HEK293T (cell line): Measurements from ENCODE around the gene KCNQ1.

Experiments used
- CTCF ChIA-PET: fragments of 350-600 bp; formaldehyde crosslinking; extraction: SDS; loops from one replicate; lab custom pipeline; 2021; ENCODE audit warnings: antibody characterized with exemption, inconsistent platforms; lab: Yijun Ruan, JAX
- POLR2A ChIA-PET: fragments of 350-600 bp; formaldehyde crosslinking; extraction: SDS; loops from one replicate; lab custom pipeline; 2020; ENCODE audit warnings: antibody characterized with exemption, inconsistent platforms; lab: Yijun Ruan, JAX
- DNase-seq: peaks from one replicate; pipeline ENCODE4 v3.0.0; 2012; ENCODE audit warnings: mixed read lengths; ENCODE audit errors: extremely low spot score
- ARNT ChIP-seq: fragments of 450-650 bp; IDR thresholded peaks from 2 replicates; pipeline ENCODE4 v1.6.1; 2017; ENCODE audit warnings: mild to moderate bottlenecking
- BHLHE40 ChIP-seq: fragments of 450-650 bp; IDR thresholded peaks from 2 replicates; pipeline ENCODE4 v1.6.1; 2016; ENCODE audit warnings: mild to moderate bottlenecking, moderate library complexity, borderline replicate concordance
- CTBP1 ChIP-seq: fragments of 450-650 bp; IDR thresholded peaks from 2 replicates; pipeline ENCODE4 v1.6.1; 2016; ENCODE audit warnings: borderline replicate concordance
- ELF4 ChIP-seq: fragments of 450-650 bp; IDR thresholded peaks from 2 replicates; pipeline ENCODE4 v1.6.1; 2017; ENCODE audit warnings: antibody characterized with exemption
- FOXA1 ChIP-seq: fragments of 450-650 bp; IDR thresholded peaks from 2 replicates; pipeline ENCODE4 v1.6.1; 2016; ENCODE audit warnings: mild to moderate bottlenecking
- FOXK2 ChIP-seq: fragments of 450-650 bp; IDR thresholded peaks from 2 replicates; pipeline ENCODE4 v1.6.1; 2016; ENCODE audit warnings: mild to moderate bottlenecking
- FOXM1 ChIP-seq: fragments of 450-650 bp; IDR thresholded peaks from 2 replicates; pipeline ENCODE4 v1.6.1; 2017; ENCODE audit warnings: mild to moderate bottlenecking, borderline replicate concordance
- HDGF ChIP-seq: fragments of 450-650 bp; IDR thresholded peaks from 2 replicates; pipeline ENCODE4 v1.6.1; 2017; ENCODE audit warnings: antibody characterized with exemption, borderline replicate concordance
- L3MBTL2 ChIP-seq: fragments of 450-650 bp; conservative IDR thresholded peaks from 2 replicates; pipeline ENCODE4 v1.6.1; 2016; ENCODE audit warnings: mild to moderate bottlenecking
- LEF1 ChIP-seq: fragments of 450-650 bp; IDR thresholded peaks from 2 replicates; pipeline ENCODE4 v1.6.1; 2017; ENCODE audit warnings: mild to moderate bottlenecking, borderline replicate concordance
- NFRKB ChIP-seq: fragments of 450-650 bp; IDR thresholded peaks from 2 replicates; pipeline ENCODE4 v1.6.1; 2016; ENCODE audit warnings: mild to moderate bottlenecking, moderate library complexity
- PKNOX1 ChIP-seq: fragments of 450-650 bp; IDR thresholded peaks from 2 replicates; pipeline ENCODE4 v1.6.1; 2016
- SP1 ChIP-seq: fragments of 450-650 bp; IDR thresholded peaks from 2 replicates; pipeline ENCODE4 v1.6.1; 2017
- SUZ12 ChIP-seq: fragments of 450-650 bp; IDR thresholded peaks from 2 replicates; pipeline ENCODE4 v1.6.1; 2016; ENCODE audit warnings: mild to moderate bottlenecking
- TARDBP ChIP-seq: fragments of 450-650 bp; IDR thresholded peaks from 2 replicates; pipeline ENCODE4 v1.6.1; 2016
- ZNF384 ChIP-seq: fragments of 450-650 bp; IDR thresholded peaks from 2 replicates; pipeline ENCODE4 v1.6.1; 2016

The KCNQ1 gene

DNA sequence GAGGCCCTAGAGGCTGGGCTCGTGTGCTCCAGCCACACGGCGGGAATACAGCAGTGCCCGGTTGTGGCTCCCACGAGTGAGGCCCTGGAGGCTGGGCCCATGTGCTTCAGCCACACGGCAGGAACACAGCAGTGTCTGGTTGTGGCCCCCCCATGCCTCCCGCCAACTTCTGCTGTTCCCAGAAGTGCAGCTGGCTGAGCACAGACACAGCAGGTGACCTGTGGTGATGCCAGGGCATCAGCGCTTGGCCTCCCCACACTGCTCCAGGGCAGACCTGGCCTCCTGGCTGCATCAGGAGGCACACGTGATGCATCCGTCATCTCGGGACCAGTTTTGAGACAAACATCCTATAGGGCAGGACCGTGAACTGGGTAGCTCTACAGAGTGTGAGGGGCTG is 144.7 kb downstream of the KCNQ1 start:
- DNase-seq = no peak
- POLR2A ChIA-PET = no interaction called here
- CTCF ChIA-PET = no interaction called here
- TF ChIP-seq L3MBTL2 = no peak
- no peak for TF ChIP-seq SP1
- TF ChIP-seq ARNT = no peak
- TF ChIP-seq ZNF384 = no peak

DNA sequence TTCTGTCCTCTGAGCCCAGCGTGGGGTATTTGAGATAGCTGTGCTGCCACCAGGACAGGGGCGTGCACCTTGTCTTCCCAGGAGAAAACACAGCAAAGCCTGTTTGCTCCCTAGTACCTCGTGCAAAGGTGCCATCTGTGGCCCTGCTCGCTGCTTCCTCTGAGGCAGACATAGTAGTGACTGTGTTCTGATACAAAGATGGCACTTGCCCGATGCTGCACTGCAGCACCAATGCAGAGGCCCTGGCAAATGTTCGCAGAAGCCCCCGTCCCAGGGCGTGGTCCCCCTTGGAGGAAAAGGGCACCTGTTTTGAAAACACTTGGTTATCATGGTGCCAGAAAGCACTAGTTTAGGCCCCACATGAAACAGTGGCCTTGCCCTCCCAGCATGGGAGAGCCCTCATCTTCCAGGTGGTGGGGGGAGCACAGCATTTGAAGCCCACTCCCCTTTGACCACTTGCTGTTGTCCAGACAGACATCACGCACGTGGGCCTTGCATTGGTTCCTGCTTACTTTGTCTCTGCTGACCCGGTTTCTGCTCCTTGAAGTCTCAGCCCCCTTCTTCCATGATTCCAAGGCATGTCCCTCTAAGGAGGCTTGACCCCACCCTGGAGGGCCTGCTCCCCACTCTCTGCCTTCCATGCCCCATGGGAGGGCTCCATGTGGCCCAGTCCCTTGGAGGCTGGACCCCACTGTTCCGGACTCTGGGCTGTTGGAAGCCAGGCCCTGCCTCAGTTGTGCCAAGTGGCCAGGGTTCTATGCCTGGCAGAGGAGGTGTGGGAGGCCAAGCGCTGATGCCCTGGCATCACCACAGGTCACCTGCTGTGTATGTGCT is 145.5 kb downstream of the KCNQ1 start:
- ChIA-PET CTCF (no interaction called here), POLR2A (no interaction called here)
- DNase-seq = peak; percentile 3
- TF ChIP-seq FOXK2 (no peak), SP1 (no peak), ZNF384 (no peak), CTBP1 (no peak), ARNT (no peak), ELF4 (no peak), LEF1 (no peak), L3MBTL2 (no peak), SUZ12 (no peak), BHLHE40 (no peak)

GRCh38 chr11:2590965-2591754 is 146.4 kb downstream of the KCNQ1 start:
- POLR2A ChIA-PET = no interaction called here
- DNase-seq = peak; percentile 4
- TF ChIP-seq FOXA1 = no peak
- TF ChIP-seq FOXK2 = no peak
- no peak for TF ChIP-seq SUZ12
- no peak for TF ChIP-seq CTBP1
- TF ChIP-seq TARDBP = no peak
- no peak for TF ChIP-seq SP1
- TF ChIP-seq ARNT = no peak
- no peak for TF ChIP-seq PKNOX1
- TF ChIP-seq L3MBTL2 = no peak
- TF ChIP-seq ZNF384 = no peak
- TF ChIP-seq NFRKB = no peak
- no peak for TF ChIP-seq ELF4
- no peak for TF ChIP-seq HDGF
- no peak for TF ChIP-seq LEF1
- no peak for TF ChIP-seq BHLHE40
- TF ChIP-seq FOXM1 = no peak
- CTCF ChIA-PET = no interaction called here

GRCh38 chr11:2591805-2592204 is 147.0 kb downstream of the KCNQ1 start:
- DNase-seq = peak; percentile 3
- ChIA-PET CTCF (no interaction called here), POLR2A (no interaction called here)

DNA sequence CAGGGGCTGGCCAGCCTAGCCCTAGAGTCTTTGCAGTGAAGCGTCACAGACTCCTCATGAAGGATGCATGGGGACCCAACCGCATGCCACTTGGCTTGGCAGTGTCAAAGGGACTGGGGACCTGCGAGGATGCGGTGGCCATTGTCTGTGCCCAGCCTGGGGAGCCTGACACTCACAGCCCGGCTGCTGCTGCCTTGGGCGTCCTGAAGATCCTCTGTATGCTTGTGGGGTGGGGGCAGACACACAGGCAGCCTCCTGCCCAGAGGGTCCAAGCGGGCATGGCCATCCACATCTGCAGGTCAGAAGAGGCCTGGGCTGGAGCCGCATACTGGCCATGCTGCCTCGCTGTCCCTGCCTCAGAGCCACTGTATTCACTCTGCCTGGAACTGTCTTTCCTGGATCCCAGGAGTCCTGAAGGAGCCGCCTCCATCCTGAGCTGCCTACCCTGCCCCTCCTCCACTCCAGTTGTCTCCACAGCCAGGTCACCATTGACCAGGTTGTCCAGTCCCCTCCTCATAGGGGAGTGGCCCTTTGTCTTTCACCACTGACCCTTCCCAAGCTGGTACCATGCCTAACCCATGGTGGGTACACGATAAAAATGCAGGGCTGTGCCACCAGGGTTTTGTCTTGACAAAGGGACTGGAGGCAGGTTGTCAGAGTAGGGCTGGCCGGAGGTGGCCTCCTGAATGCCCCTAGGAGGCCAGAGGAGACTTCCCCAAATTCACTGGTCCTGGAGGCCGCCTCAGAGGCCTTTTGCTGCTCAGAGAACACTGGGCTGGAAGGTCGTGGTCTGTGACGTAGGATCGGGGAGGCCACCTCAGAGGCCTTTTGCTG is 148.0 kb downstream of the KCNQ1 start:
- TF ChIP-seq NFRKB (no peak), CTBP1 (no peak), PKNOX1 (no peak), LEF1 (no peak), FOXA1 (no peak), ELF4 (no peak)
- CTCF ChIA-PET = interaction anchor here (0.6 kb wide), 1 partner anchor 169 kb away, joined by 3 read pairs; no protein-coding TSS in a partner anchor
- DNase-seq = no peak
- POLR2A ChIA-PET = no interaction called here

More at GRCh38 chr11:2591805-2592204, 147.0 kb downstream of the KCNQ1 start:
- TF ChIP-seq ARNT (no peak), SP1 (no peak), TARDBP (no peak), FOXA1 (no peak), FOXM1 (no peak), LEF1 (no peak), NFRKB (no peak), CTBP1 (no peak), SUZ12 (no peak)

- ChIA-PET CTCF (interaction anchor here (0.6 kb wide), 1 partner anchor 168 kb away, joined by 3 read pairs; no protein-coding TSS in a partner anchor), POLR2A (no interaction called here)
- TF ChIP-seq FOXA1 (no peak), L3MBTL2 (peak; percentile 28; the same call in 1 of the 2 replicates)
- no peak for DNase-seq
Observed at GRCh38 chr11:2593393-2593950, 148.7 kb downstream of the KCNQ1 start.
